T-helper 9 cell (primary cell): Measurements from ENCODE around the gene PEPD.

ENCODE experiments used
- DNase-seq: peaks from one replicate; pipeline ENCODE4 v3.0.0-alpha.2; 2020

PEPD gene

GRCh38 chr19:33418871-33419787 lies 102.5 kb downstream of the PEPD start:
- no peak for DNase-seq

- no peak for DNase-seq
Observed at GRCh38 chr19:33418461-33418860, 103.1 kb downstream of the PEPD start.

GRCh38 chr19:33417751-33418150 lies 103.8 kb downstream of the PEPD start:
- no peak for DNase-seq

- peak; percentile 63 for DNase-seq
Observed at GRCh38 chr19:33416307-33417215, 105.0 kb downstream of the PEPD start.

GRCh38 chr19:33414667-33415605 lies 106.7 kb downstream of the PEPD start:
- no peak for DNase-seq

- DNase-seq, result no peak
Observed at GRCh38 chr19:33413868-33414666, 107.5 kb downstream of the PEPD start.

GRCh38 chr19:33413426-33413725 lies 108.2 kb downstream of the PEPD start:
- no peak for DNase-seq

- DNase-seq, result no peak
Observed at GRCh38 chr19:33412601-33413425, 108.8 kb downstream of the PEPD start.

- no peak for DNase-seq
Observed at GRCh38 chr19:33411621-33412180, 109.9 kb downstream of the PEPD start.

GRCh38 chr19:33410915-33411401 lies 110.6 kb downstream of the PEPD start:
- no peak for DNase-seq

GRCh38 chr19:33409906-33410685 lies 111.5 kb downstream of the PEPD start:
- DNase-seq, result no peak

GRCh38 chr19:33408538-33409434 lies 112.8 kb downstream of the PEPD start:
- DNase-seq, result no peak

GRCh38 chr19:33408116-33408515 lies 113.5 kb downstream of the PEPD start:
- DNase-seq, result no peak

GRCh38 chr19:33407716-33408115 lies 113.9 kb downstream of the PEPD start:
- DNase-seq, result no peak

- DNase-seq, result no peak
Observed at GRCh38 chr19:33407140-33407551, 114.4 kb downstream of the PEPD start.

- DNase-seq, result peak; percentile 74
Observed at GRCh38 chr19:33406521-33407139, 115.0 kb downstream of the PEPD start.

- no peak for DNase-seq
Observed at GRCh38 chr19:33405553-33406461, 115.8 kb downstream of the PEPD start.
